ENCODE data around the gene GLIS1. TPM values are rescaled to one million over a fixed set of nuclear protein-coding genes. Genes with fewer than 3 reads are reported as not detected.

The GLIS1 gene
- total and polyA plus RNA-seq, 10 of the 15 experiments (the other 5 are each of a cell fraction or from before 2014, with no cell fraction given), result not detected

DNA sequence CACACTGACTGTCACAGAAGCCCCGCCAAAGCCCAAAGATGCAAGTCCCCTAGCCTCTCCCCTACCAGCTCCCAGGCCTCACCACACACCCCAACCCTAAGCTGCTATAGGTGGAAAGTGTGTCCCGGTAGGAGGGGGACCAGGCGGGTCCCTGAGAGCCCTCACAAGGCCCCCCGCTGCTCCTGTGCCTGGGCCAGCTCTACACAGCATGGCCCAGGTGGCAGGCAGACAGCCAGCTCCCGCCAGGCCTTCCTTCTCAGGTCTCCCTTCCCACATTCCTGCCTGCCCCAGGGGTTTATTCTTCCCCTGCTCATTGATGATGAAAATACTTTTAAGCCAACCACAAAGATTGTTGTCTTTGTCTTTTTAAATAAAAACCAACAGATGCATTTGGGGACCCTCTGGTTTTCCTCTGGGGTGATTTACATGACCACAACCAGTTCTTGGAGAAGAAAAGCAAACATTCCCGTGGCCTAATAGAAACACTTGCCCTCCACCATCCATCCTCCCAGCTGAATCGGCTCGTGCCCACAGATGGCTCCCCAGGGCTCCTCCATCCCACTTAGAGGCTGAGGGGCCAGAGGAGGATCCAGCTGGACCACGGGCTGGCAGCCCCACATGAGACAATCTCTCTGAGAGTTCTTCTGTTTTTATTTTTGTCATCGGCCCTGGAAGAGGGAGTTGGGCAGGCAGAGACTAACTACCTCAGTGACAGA, 186.7 kb downstream of the GLIS1 start:
- no TSS peak for BruUV-seq (replicated peaks)
- Histone ChIP-seq H3K4me1 (ENCODE audit: control insufficient read depth, insufficient read depth, low read length) (no peaks in the 10 kb centered on the region), H3K36me3 (ENCODE audit: control insufficient read depth in 2 of 2, insufficient read depth in 2 of 2, low read length in 1 of 2) (no peaks in the 10 kb centered on the region), H4K20me1 (ENCODE audit: control insufficient read depth, insufficient read depth) (no peaks in the 10 kb centered on the region), H2AFZ (ENCODE audit: control insufficient read depth, low read depth, low read length) (no peak overlapping the region), H3K27me3 (replicated peaks in 1 of 2; ENCODE audit: control insufficient read depth in 2 of 2, insufficient read depth in 2 of 2, low read length in 1 of 2) (no peaks in the 10 kb centered on the region; a peak in 2 of 4 replicates), H3K9me3 (replicated peaks; ENCODE audit: control insufficient read depth, insufficient read depth, low read length) (no peaks in the 10 kb centered on the region; the same call in 2 of the 3 replicates), H3K9ac (ENCODE audit: control insufficient read depth, insufficient read depth, low read length) (no peak overlapping the region), H3K79me2 (ENCODE audit: control insufficient read depth, insufficient read depth, low read length) (no peaks in the 10 kb centered on the region), H3K4me3 (no peak overlapping the region), H3K27ac (ENCODE audit: control insufficient read depth, insufficient read depth) (no peak overlapping the region), H3K4me2 (ENCODE audit: control insufficient read depth, insufficient read depth) (no peak overlapping the region)
- RAD21 ChIA-PET (ENCODE audit: unreplicated experiment), result no interaction called here
- 15% methylated on average over 10 of the region's 10 CpGs for WGBS (ENCODE audit: insufficient coverage, insufficient replicate concordance, low lambda C conversion rate, missing lambda C conversion rate)
- POLR2A ChIA-PET, result no interaction called here
- CTCF ChIA-PET, result no interaction called here
- ATAC-seq, result no peak
- FAIRE-seq, result no peak
- in situ Hi-C loops (cut with MboI), result no loop called here
- intact Hi-C loops (cut with micrococcal nuclease; ENCODE audit: unreplicated experiment), result no loop called here
- DNase-seq (ENCODE audit: low read depth, low spot score), result no peak
- SMC1A ChIA-PET (ENCODE audit: uncharacterized antibody, unreplicated experiment), result no interaction called here
- TF ChIP-seq PAX5 (IDR thresholded peaks at IDR 0.05; ENCODE audit: borderline replicate concordance, low read depth, low read length) (no peak), ZNF622 (IDR thresholded peaks at IDR 0.05) (no peak), STAT1 (conservative IDR thresholded peaks at IDR 0.05) (no peak), ZNF274 (IDR thresholded peaks at IDR 0.05; ENCODE audit: insufficient read depth, insufficient read length) (no peak), NR2F1 (conservative IDR thresholded peaks at IDR 0.05) (no peak), ZNF24 (IDR thresholded peaks at IDR 0.05) (no peak), ASH2L (IDR thresholded peaks at IDR 0.05; ENCODE audit: borderline replicate concordance, low read depth) (no peak), CREM (IDR thresholded peaks at IDR 0.05; ENCODE audit: low read depth) (no peak), CBFB (IDR thresholded peaks at IDR 0.05; ENCODE audit: low read depth) (no peak), YY1 (IDR thresholded peaks at IDR 0.05; ENCODE audit: low read depth, low read length) (no peak)
- TF ChIP-seq, protein P1, sequence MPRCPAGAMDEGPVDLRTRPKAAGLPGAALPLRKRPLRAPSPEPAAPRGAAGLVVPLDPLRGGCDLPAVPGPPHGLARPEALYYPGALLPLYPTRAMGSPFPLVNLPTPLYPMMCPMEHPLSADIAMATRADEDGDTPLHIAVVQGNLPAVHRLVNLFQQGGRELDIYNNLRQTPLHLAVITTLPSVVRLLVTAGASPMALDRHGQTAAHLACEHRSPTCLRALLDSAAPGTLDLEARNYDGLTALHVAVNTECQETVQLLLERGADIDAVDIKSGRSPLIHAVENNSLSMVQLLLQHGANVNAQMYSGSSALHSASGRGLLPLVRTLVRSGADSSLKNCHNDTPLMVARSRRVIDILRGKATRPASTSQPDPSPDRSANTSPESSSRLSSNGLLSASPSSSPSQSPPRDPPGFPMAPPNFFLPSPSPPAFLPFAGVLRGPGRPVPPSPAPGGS (IDR thresholded peaks at IDR 0.05; ENCODE audit: borderline replicate concordance, insufficient read depth, low read depth, low read length, poor library complexity, severe bottlenecking), result no peak
- TF ChIP-seq, protein P2, sequence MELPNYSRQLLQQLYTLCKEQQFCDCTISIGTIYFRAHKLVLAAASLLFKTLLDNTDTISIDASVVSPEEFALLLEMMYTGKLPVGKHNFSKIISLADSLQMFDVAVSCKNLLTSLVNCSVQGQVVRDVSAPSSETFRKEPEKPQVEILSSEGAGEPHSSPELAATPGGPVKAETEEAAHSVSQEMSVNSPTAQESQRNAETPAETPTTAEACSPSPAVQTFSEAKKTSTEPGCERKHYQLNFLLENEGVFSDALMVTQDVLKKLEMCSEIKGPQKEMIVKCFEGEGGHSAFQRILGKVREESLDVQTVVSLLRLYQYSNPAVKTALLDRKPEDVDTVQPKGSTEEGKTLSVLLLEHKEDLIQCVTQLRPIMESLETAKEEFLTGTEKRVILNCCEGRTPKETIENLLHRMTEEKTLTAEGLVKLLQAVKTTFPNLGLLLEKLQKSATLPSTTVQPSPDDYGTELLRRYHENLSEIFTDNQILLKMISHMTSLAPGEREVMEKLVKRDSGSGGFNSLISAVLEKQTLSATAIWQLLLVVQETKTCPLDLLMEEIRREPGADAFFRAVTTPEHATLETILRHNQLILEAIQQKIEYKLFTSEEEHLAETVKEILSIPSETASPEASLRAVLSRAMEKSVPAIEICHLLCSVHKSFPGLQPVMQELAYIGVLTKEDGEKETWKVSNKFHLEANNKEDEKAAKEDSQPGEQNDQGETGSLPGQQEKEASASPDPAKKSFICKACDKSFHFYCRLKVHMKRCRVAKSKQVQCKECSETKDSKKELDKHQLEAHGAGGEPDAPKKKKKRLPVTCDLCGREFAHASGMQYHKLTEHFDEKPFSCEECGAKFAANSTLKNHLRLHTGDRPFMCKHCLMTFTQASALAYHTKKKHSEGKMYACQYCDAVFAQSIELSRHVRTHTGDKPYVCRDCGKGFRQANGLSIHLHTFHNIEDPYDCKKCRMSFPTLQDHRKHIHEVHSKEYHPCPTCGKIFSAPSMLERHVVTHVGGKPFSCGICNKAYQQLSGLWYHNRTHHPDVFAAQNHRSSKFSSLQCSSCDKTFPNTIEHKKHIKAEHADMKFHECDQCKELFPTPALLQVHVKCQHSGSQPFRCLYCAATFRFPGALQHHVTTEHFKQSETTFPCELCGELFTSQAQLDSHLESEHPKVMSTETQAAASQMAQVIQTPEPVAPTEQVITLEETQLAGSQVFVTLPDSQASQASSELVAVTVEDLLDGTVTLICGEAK (IDR thresholded peaks at IDR 0.05; ENCODE audit: borderline replicate concordance), result no peak
- TF ChIP-seq, protein P3, sequence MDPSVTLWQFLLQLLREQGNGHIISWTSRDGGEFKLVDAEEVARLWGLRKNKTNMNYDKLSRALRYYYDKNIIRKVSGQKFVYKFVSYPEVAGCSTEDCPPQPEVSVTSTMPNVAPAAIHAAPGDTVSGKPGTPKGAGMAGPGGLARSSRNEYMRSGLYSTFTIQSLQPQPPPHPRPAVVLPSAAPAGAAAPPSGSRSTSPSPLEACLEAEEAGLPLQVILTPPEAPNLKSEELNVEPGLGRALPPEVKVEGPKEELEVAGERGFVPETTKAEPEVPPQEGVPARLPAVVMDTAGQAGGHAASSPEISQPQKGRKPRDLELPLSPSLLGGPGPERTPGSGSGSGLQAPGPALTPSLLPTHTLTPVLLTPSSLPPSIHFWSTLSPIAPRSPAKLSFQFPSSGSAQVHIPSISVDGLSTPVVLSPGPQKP (IDR thresholded peaks at IDR 0.05; ENCODE audit: low read depth, low read length), result no peak
- TF ChIP-seq, protein P4, sequence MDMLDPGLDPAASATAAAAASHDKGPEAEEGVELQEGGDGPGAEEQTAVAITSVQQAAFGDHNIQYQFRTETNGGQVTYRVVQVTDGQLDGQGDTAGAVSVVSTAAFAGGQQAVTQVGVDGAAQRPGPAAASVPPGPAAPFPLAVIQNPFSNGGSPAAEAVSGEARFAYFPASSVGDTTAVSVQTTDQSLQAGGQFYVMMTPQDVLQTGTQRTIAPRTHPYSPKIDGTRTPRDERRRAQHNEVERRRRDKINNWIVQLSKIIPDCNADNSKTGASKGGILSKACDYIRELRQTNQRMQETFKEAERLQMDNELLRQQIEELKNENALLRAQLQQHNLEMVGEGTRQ (IDR thresholded peaks at IDR 0.05; ENCODE audit: borderline replicate concordance, low read depth, low read length), result no peak
- TF ChIP-seq, protein P5, sequence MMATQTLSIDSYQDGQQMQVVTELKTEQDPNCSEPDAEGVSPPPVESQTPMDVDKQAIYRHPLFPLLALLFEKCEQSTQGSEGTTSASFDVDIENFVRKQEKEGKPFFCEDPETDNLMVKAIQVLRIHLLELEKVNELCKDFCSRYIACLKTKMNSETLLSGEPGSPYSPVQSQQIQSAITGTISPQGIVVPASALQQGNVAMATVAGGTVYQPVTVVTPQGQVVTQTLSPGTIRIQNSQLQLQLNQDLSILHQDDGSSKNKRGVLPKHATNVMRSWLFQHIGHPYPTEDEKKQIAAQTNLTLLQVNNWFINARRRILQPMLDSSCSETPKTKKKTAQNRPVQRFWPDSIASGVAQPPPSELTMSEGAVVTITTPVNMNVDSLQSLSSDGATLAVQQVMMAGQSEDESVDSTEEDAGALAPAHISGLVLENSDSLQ (IDR thresholded peaks at IDR 0.05), result no peak
- TF ChIP-seq, protein P6, sequence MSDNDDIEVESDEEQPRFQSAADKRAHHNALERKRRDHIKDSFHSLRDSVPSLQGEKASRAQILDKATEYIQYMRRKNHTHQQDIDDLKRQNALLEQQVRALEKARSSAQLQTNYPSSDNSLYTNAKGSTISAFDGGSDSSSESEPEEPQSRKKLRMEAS (IDR thresholded peaks at IDR 0.05; ENCODE audit: low read depth, low read length), result no peak

Data from GM12878 (cell line).